AG09319 (cell line): ENCODE data around the gene PCBD1.
A peak's percentile ranks its signal among the peaks of the same experiment; 100 is the strongest.
"Not testable (repeated sequence)": the region's sequence is repeated elsewhere in the genome, so short reads cannot be mapped to it uniquely, and the experiment has no call there.

ENCODE experiments used
- DNase-seq: peaks from one replicate; pipeline ENCODE4 v3.0.0-alpha.2; 2010; ENCODE audit warnings: low read depth; ENCODE audit errors: extremely low read depth
- CTCF ChIP-seq: IDR thresholded peaks from 2 replicates; pipeline ENCODE4 v1.5.1; 2011; ENCODE audit warnings: low read depth, mild to moderate bottlenecking, inconsistent platforms, low read length, moderate library complexity

Gene PCBD1

DNA sequence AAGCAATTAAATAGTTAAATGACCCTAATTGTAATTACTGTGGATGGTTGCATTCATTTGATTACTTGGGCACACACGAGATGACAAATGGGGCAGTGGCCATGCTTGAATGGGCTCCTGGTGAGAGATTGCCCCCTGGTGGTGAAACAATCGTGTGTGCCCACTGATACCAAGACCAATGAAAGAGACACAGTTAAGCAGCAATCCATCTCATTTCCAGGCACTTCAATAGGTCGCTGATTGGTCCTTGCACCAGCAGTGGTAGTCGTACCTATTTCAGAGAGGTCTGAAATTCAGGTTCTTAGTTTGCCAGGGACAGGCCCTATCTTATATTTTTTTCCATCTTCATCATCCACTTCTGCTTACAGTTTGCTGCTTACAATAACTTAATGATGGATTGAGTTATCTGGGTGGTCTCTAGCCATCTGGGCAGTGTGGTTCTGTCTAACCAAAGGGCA is 8.3 kb downstream of the PCBD1 start:
- DNase-seq: peak; percentile 49

GRCh38 chr10:70879207-70879606 is 9.2 kb downstream of the PCBD1 start:
- DNase-seq: no peak
- TF ChIP-seq CTCF: no peak

More for the DNA sequence above, 8.3 kb downstream of the PCBD1 start:
- peak; percentile 88 for TF ChIP-seq CTCF

DNA sequence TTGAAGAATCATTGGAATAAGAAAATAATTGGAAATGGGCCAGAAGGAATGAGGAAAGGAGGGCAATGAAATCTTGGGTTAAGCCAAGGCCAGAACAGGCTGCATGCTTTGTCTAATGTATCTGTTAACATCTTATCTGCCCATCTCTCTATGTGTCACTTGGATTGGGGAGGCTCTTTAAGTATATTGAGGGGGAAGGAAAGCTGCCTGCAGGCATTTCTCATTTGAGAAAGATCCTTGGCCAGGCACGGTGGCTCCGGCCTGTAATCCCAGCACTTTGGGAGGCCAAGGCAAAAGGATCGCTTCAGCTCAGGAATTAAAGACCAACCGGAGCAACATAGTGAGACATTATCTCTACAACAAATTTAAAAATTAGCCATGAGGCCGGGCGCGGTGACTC is 14.3 kb downstream of the PCBD1 start:
- no peak for DNase-seq
- TF ChIP-seq CTCF: no peak

DNA sequence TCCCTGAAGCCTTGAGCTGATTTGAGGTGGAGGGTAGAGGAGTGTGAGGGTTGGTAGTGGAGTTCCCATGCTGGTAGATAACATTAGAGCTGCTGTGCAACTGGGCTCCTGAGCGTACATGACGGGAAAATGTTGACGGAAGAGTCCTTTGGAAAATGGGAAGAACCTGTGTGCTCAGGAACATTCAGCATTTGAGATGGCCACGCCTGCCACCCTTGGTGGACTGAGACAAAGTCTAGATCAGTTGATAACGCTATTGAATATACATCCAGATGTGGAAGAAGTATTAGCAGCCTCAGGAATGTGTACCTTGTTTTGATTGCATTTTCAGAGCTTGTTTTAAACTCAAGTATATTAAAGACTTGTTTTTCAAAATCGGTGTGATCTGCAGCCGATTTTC is 16.1 kb downstream of the PCBD1 start:
- TF ChIP-seq CTCF: no peak
- DNase-seq: no peak

- TF ChIP-seq CTCF: no peak
- no peak for DNase-seq
These were observed 21.9 kb downstream of the PCBD1 start for GRCh38 chr10:70866424-70866823.

DNA sequence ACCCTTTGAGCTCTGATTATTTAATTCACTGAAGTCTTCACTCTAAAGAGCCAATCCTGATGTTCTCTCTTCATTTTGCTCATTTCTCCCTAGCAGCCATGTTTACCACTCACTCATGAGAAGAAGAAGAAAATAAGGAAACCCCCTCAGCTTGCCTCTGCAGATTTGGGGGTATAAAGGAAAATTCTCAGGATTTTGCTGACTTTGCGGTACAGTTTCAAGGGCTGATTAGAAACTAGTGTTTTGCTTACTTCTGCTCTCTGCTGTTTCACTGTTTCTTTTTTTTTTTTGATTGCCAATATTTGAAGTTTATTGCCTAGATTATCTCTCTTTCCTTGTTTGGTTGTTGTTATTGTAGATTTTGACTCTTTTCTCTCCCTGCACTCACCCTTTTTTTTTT is 23.4 kb downstream of the PCBD1 start:
- no peak for DNase-seq
- TF ChIP-seq CTCF: no peak

GRCh38 chr10:70863470-70864160 is 24.8 kb downstream of the PCBD1 start:
- no peak for TF ChIP-seq CTCF
- no peak for DNase-seq

DNA sequence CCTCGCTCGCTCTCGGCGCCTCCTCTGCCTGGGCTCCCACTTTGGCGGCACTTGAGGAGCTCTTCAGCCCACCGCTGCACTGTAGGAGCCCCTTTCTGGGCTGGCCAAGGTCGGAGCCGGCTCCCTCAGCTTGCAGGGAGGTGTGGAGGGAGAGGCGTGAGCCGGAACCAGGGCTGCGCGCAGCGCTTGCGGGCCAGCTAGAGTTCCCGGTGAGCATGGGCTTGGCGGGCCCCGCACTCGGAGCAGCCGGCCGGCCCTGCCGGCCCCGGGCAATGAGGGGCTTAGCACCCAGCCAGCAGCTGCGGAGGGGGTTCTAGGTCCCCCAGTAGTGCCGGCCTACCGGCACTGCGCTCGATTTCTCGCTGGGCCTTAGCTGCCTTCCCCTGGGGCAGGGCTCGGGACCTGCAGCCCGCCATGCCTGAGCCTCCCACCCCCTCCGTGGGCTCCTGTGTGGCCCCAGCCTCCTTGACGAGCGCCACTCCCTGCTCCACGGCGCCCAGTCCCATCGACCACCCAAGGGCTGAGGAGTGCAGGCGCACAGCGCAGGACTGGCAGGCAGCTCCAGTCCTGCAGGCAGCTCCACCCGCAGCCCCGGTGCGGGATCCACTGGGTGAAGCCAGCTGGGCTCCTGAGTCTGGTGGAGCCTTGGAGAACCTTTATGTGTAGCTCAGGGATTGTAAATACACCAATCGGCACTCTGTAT is 26.7 kb downstream of the PCBD1 start:
- DNase-seq: not testable (repeated sequence)
